Lower leg skin (tissue), 4 donors: ENCODE measurements around the gene TACC3. TPM values are rescaled to one million over a fixed set of nuclear protein-coding genes. Genes with fewer than 3 reads are reported as not detected.

Experiments
- DNase-seq, 2 donors: peaks; one replicate each; pipeline ENCODE4 v3.0.0-alpha.2; 2019; ENCODE audit warnings: low spot score in 2 of 2
- H3K4me3 ChIP-seq: fragments of 200-600 bp; sonication (generic); 2 replicates; pipeline ENCODE4 v1.5.1; 2017; ENCODE audit warnings: mild to moderate bottlenecking, low read depth; ENCODE audit not compliant: poor library complexity, severe bottlenecking
- CTCF ChIP-seq, 3 donors: fragments of 450-650 bp; IDR thresholded peaks; one replicate each; pipeline ENCODE4 v1.5.1; 2016; ENCODE audit warnings: antibody characterized with exemption in 3 of 3, mild to moderate bottlenecking in 3 of 3, moderate library complexity in 2 of 3
- POLR2A ChIP-seq, 2 donors: fragments of 450-650 bp; IDR thresholded peaks; one replicate each; pipeline ENCODE4 v1.6.1; 2016 to 2017; ENCODE audit warnings: antibody characterized with exemption in 2 of 2, mild to moderate bottlenecking in 1 of 2, moderate library complexity in 1 of 2
- WGBS, 2 donors: methylation state at CpG; one replicate each; pipeline ENCODE4 v1.1.5; 2018; 5-methylcytosine and 5-hydroxymethylcytosine counted together
- intact Hi-C: fragments of 100-400 bp; cut with DNase I; formaldehyde crosslinking; loops from one replicate; pipeline ENCODE4 v1.15.0; 2023; ENCODE audit warnings: low total_unique reads
- total RNA-seq, 4 donors: library from RNA; depleted of rRNA; stranded (reverse); fragments of >200 nt; gene quantifications; one replicate each; pipeline ENCODE4 v1.1.0, GENCODE V29; 2016

Gene TACC3
- total RNA-seq, 4 donors from 2014 or later = 6.1 to 10.0 (median 7.9) TPM

GRCh38 chr4:1676605-1677525 is 44.5 kb upstream of the TACC3 start:
- DNase-seq = no peak
- intact Hi-C loops = loop anchor here (5.0 kb wide), 1 partner anchor 285 kb away; no protein-coding TSS in a partner anchor
- H3K4me3 ChIP-seq = no peak overlapping the region
- 70 to 72% methylated on average over 24 of the region's 25 CpGs for WGBS, 2 donors
- TF ChIP-seq CTCF (IDR thresholded peaks at IDR 0.05) (no peak), POLR2A (IDR thresholded peaks at IDR 0.05) (no peak)

GRCh38 chr4:1678244-1678643 is 43.1 kb upstream of the TACC3 start:
- no peak overlapping the region for H3K4me3 ChIP-seq
- DNase-seq = no peak
- WGBS, 2 donors = 73 to 83% methylated on average over 5 of the region's 5 CpGs
- intact Hi-C loops = loop anchor here (5.0 kb wide), 1 partner anchor 284 kb away; no protein-coding TSS in a partner anchor
- TF ChIP-seq POLR2A (IDR thresholded peaks at IDR 0.05) = no peak
- TF ChIP-seq CTCF (IDR thresholded peaks at IDR 0.05) = no peak

GRCh38 chr4:1682860-1683259 is 38.5 kb upstream of the TACC3 start:
- 86 to 88% methylated on average over 13 of the region's 13 CpGs for WGBS, 2 donors
- intact Hi-C loops = no loop called here
- DNase-seq = no peak
- no peak for TF ChIP-seq CTCF (IDR thresholded peaks at IDR 0.05)
- TF ChIP-seq POLR2A (IDR thresholded peaks at IDR 0.05) = no peak
- H3K4me3 ChIP-seq = no peak overlapping the region

DNA sequence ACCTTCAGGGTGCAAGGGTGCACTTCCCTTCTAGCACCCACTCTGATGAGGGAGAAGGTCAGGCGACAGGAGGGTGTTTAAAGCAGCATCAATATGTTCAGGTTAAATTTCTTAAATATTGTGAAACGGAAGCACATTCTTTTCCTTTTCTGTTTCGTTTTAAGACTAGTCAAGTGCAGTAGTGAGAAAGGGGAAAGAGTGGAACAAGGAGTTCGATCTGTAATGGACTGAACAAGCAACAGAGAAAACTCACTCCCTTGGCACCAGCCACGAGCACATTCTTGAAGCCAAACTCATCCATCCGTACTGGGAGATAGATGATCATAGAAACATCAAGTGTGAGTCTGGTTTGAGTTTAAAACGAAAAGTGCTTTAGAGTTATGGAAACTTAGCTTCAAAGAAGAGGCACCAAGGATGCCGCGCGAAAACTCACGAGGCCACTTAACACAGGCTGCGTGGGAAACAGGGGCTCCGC is 38.0 kb upstream of the TACC3 start:
- intact Hi-C loops = no loop called here
- peak overlapping the region; percentile 48 for H3K4me3 ChIP-seq
- 6 to 7% methylated on average over 13 of the region's 13 CpGs for WGBS, 2 donors
- TF ChIP-seq CTCF (IDR thresholded peaks at IDR 0.05) (no peak), POLR2A (IDR thresholded peaks at IDR 0.05) (no peak)
- DNase-seq = peak in 1 of 2 donors; percentile 38

DNA sequence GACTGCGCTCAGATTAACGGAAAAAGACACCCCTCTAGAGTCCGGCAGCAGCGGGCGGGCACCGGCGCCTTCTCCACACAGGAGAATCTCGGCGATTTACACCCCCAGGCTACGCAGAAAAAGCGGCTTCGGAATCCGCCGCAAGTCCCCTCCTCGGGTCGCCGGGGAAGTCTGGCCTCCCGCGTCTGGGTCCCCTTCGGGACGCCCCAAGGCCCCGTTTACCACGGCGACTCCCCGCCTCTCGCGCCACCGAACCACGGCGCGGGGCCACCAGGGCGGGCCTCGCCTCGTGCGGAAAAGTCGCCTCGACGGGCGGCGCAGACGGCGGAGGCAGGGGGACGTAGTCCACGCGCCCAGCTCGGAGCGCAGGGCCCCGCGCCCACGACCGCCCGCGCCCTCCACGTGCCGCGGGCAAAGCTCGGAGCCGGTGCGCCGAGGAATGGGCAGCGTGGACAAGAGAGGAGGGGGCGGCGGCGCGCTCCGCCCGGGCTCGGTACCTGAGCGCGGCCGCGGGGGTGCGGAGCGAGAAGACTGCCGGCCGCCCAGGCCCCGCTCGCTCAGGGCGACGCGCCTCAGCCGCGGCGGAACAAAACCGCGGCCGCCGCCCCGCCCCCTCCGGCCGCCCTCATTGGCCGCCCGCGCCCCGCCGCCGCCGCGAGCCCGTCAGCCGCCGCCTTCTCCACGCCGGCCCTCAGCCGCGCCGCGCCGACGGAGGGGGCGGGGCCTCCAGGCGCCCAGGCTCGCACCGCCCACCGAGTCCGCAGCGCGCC is 37.4 kb upstream of the TACC3 start, which contains the start of gene FAM53A:
TSS of gene FAM53A (minus strand) at position 578 of the 770 bp plus-strand sequence. CDS start 15,572 bp downstream, outside the sequence.
- intact Hi-C loops = no loop called here
- 1 to 2% methylated on average over 38 to 63 of the region's 118 CpGs for WGBS, 2 donors
- H3K4me3 ChIP-seq = peak within 1 kb of the TSS; percentile 48
- DNase-seq = peak in 1 of 2 donors; percentile 89
- TF ChIP-seq POLR2A (IDR thresholded peaks at IDR 0.05) = no peak
- no peak for TF ChIP-seq CTCF (IDR thresholded peaks at IDR 0.05)
